Activated CD4-positive, alpha-beta T cell treated with anti-CD3 and anti-CD28 coated beads, Interleukin-2, amount 10 ng/mL, durations not matched to agents 7 days and 5 days (primary cell): ENCODE measurements around the gene ZBTB14. TPM values are rescaled to one million over a fixed set of nuclear protein-coding genes. Genes with fewer than 3 reads are reported as not detected.

ENCODE experiments used
- CTCF ChIA-PET: fragments of 350-600 bp; sonication (Branson Sonifier 250); formaldehyde crosslinking; loops from one replicate; lab custom pipeline; 2021; ENCODE audit warnings: antibody characterized with exemption; lab: Charles Lee
- POLR2A ChIA-PET: fragments of 350-600 bp; sonication (Branson Sonifier 250); formaldehyde crosslinking; loops from one replicate; lab custom pipeline; 2021; ENCODE audit warnings: antibody characterized with exemption; lab: Charles Lee
- DNase-seq: peaks from one replicate; pipeline ENCODE4 v3.0.0-alpha.2; 2020
- H3K27ac Mint-ChIP-seq: one replicate; pipeline ENCODE4 v1.8.0; 2021; ENCODE audit warnings: mild to moderate bottlenecking, moderate library complexity, mixed read lengths
- H3K27me3 Mint-ChIP-seq: one replicate; pipeline ENCODE4 v1.8.0; 2021; ENCODE audit warnings: mixed read lengths
- H3K36me3 Mint-ChIP-seq: one replicate; pipeline ENCODE4 v1.8.0; 2021; ENCODE audit warnings: low read depth, mixed read lengths
- H3K4me1 Mint-ChIP-seq: one replicate; pipeline ENCODE4 v1.8.0; 2021; ENCODE audit warnings: mixed read lengths
- H3K4me3 Mint-ChIP-seq: one replicate; pipeline ENCODE4 v1.8.0; 2021; ENCODE audit warnings: mild to moderate bottlenecking, moderate library complexity, mixed read lengths
- H3K9me3 Mint-ChIP-seq: one replicate; pipeline ENCODE4 v1.8.0; 2021; ENCODE audit warnings: mixed read lengths
- total RNA-seq, 2 experiments: library from RNA; stranded (reverse); gene quantifications; one replicate each; pipeline ENCODE4 v1.2.3, GENCODE V29; 2021

ZBTB14 gene
- 10 to 100 TPM; 26.6 to 27.4 TPM for total RNA-seq

- ChIA-PET POLR2A (interaction anchor here (0.6 to 1.8 kb wide), 4 partner anchors 58 to 442 kb away, joined by 3 to 11 read pairs (median 6); no protein-coding TSS in a partner anchor), CTCF (interaction anchor here (0.8 to 4.7 kb wide), 3 partner anchors 13 to 63 kb away, joined by 3 to 19 read pairs (median 3); no protein-coding TSS in a partner anchor)
- H3K27me3 Mint-ChIP-seq, result peaks cover 11% of the 10 kb centered on the region
- DNase-seq, result peak; percentile 63
- H3K9me3 Mint-ChIP-seq, result no peaks in the 10 kb centered on the region
- H3K36me3 Mint-ChIP-seq, result peaks cover 26% of the 10 kb centered on the region
- H3K27ac Mint-ChIP-seq, result peak within 1 kb of the TSS; percentile 99
- peak within 1 kb of the TSS; percentile 93 for H3K4me3 Mint-ChIP-seq
- peaks cover 42% of the 10 kb centered on the region for H3K4me1 Mint-ChIP-seq
These were observed at the start of gene ZBTB14 for GRCh38 chr18:5295231-5295920. Gene ZBTB14, minus strand, starts transcription at chr18:5295726. Its CDS starts 2,480 bp downstream, at chr18:5293246.

DNA sequence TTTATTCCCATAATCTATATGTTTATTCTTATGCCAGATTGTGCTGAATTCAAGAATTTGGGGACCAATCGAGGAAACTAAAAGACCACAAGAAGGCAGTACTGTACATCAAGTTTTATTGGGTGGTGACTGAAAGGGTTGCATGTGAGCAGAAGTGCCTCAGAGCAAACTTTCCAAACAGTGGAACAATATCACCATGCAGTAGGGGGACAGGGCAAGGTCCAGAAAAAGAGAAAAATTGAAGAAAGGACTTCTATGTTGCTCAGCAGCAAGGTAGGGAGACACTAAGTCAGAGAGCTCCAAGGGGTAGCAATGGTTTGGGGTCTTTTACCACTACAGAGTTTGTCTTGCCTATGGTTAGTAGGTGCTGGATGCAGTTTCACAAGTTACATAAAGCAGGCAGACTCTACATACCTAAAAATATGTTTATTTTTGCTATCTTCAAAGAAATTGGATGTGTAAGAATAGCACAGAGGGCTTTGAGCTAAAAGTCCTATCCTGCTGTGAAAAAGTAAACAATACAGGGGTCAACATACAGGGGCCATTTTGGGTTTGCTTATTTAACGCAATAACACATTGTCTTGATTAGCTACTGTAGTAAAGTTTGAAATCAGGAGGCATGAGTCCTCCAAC is 43.8 kb upstream of the ZBTB14 start:
- ChIA-PET POLR2A (no interaction called here), CTCF (no interaction called here)
- no peak overlapping the region for H3K27ac Mint-ChIP-seq
- no peak for DNase-seq
- H3K27me3 Mint-ChIP-seq, result peaks cover 2% of the 10 kb centered on the region
- no peaks in the 10 kb centered on the region for H3K4me1 Mint-ChIP-seq
- no peaks in the 10 kb centered on the region for H3K36me3 Mint-ChIP-seq
- no peak overlapping the region for H3K4me3 Mint-ChIP-seq
- no peaks in the 10 kb centered on the region for H3K9me3 Mint-ChIP-seq

DNA sequence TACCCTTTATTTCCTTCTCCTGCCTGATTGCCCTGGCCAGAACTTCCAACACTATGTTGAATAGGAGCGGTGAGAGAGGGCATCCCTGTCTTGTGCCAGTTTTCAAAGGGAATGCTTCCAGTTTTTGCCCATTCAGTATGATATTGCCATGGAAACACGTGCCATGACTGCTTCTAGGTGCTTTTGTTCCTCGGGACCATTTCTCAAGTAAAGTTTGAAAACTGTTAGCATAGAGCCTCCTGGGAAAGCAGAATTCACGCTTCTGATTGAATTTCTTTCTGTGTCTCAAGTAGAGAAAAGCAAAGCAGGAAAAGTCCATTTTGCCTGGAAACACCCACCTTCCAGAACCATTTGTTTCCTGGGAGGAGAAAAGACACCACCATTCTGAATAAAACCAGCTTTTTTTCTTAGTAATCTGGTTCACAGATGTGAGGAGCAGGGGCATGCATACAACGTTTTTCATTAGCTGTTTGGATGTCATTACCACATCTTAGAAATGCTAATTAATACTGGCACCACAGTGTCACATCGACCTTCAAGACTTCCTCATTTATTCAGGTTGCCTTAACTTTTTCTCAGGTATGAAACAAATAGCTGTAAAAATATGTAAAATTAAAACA is 39.0 kb upstream of the ZBTB14 start:
- no peaks in the 10 kb centered on the region for H3K36me3 Mint-ChIP-seq

DNA sequence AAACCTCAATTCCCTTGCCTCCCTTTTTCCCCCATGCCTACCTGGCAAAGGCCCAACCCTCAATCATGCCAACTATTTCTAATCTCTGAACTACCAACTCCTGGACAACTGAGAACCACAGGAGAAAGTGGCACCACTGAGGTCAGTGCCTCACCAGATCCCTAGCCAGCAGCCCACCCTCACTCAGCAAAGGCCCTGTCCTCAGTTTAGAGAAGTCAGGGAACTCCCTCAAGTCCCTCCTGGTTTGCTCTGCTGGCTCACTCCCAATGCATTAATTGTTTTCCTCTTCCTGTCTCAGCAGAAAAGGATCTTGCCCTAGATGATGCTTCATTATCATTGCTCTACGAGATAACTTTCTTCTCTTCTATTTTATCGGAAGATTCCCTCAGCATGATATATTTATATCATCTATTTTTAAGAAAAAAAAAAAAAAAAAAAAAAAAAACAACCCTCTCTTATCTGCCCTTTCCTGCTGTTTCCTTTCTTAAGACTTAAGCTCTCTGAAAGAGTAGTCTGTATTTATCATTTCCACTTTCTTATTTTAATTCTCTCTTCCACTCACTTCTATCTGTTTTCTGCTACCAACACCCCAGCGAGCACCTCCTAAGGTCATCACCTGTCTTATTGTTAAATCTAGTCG is 22.7 kb upstream of the ZBTB14 start:
- no peak overlapping the region for H3K27ac Mint-ChIP-seq
- DNase-seq, result no peak
- ChIA-PET POLR2A (no interaction called here), CTCF (no interaction called here)
- H3K4me1 Mint-ChIP-seq, result no peaks in the 10 kb centered on the region
- H3K27me3 Mint-ChIP-seq, result no peaks in the 10 kb centered on the region
- H3K36me3 Mint-ChIP-seq, result peaks cover 2% of the 10 kb centered on the region
- H3K9me3 Mint-ChIP-seq, result peaks cover 3% of the 10 kb centered on the region
- no peak overlapping the region for H3K4me3 Mint-ChIP-seq

More for the DNA sequence above, 39.0 kb upstream of the ZBTB14 start:
- no peak for DNase-seq
- no peaks in the 10 kb centered on the region for H3K4me1 Mint-ChIP-seq
- no peak overlapping the region for H3K27ac Mint-ChIP-seq
- ChIA-PET CTCF (no interaction called here), POLR2A (no interaction called here)
- no peak overlapping the region for H3K4me3 Mint-ChIP-seq
- no peaks in the 10 kb centered on the region for H3K27me3 Mint-ChIP-seq
- no peaks in the 10 kb centered on the region for H3K9me3 Mint-ChIP-seq

DNA sequence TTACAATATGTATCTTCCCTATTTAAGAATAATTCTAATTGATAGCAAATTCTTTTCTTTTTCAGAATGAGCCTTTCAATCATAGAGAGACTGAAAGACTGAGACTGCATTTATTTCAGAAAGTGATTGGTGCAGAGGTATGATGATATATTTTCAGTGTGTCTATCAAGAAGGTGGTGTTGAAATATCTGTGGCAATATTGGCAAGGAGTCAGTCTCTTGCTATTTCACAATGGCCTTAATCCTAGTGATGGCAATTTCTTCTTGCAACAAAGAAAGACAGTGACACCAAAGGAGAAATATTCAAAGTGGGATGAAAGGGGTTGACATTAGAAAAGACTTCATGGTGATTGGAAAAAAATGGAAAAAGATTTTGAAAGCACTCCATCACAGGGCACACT is 21.7 kb upstream of the ZBTB14 start:
- H3K9me3 Mint-ChIP-seq, result peaks cover 3% of the 10 kb centered on the region
- H3K27ac Mint-ChIP-seq, result no peak overlapping the region
- ChIA-PET CTCF (no interaction called here), POLR2A (no interaction called here)
- no peaks in the 10 kb centered on the region for H3K4me1 Mint-ChIP-seq
- DNase-seq, result no peak
- H3K27me3 Mint-ChIP-seq, result no peaks in the 10 kb centered on the region
- peaks cover 2% of the 10 kb centered on the region for H3K36me3 Mint-ChIP-seq
- no peak overlapping the region for H3K4me3 Mint-ChIP-seq

DNA sequence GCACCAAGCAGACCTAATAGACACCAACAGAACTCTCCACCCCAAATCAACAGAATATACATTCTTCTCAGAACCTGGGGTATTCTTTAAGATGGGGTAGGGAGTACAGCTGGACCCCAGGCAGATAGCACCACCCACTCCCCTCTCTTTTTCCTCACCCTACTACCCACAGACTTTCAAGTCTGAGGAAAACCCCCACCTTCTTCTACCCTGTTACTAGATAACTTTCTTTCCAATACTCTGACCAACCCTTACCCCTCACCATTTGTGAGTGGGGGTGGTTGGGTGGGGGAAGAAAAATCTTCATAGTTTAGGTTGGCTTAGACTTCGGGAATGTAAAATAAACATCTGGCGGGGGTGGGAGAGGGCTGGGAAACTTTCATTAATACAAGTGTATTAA is 20.3 kb upstream of the ZBTB14 start:
- Mint-ChIP-seq H3K9me3 (no peaks in the 10 kb centered on the region), H3K4me1 (peaks cover 9% of the 10 kb centered on the region), H3K27me3 (no peaks in the 10 kb centered on the region), H3K4me3 (no peak overlapping the region), H3K27ac (no peak overlapping the region), H3K36me3 (peaks cover 3% of the 10 kb centered on the region)
- ChIA-PET POLR2A (no interaction called here), CTCF (no interaction called here)
- no peak for DNase-seq

DNA sequence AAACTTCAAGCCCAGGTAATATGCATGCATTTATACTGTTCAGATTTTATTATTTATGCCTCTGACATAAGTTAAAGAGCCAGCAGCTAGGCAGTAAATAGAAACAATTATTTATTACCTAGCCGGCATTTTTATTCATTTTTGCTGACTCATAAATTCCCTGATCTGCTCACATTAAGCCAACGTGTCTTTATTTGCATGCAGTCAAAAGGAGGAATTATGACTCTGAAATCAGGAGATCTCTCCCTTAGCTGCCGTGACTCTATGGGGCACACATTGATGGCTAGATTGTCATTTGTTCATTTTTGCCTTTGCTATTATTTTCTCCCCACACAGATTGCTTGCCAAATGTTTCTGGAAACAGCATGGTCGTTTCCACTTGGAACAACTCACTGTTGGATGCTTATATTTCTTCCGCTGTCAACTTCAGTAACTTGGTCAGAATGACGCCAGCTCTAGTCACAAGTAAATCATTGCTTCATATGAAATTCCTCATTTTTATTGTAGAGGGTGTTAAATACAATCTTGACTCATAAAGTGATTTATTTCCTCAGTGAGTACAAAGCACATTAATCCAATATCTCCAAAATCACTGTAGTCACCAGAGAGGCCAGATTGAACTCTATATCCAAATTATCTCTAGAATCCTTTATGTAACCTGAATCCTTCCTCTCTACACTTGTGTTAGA is 15.9 kb upstream of the ZBTB14 start:
- DNase-seq, result no peak
- ChIA-PET POLR2A (no interaction called here), CTCF (no interaction called here)
- peaks cover 2% of the 10 kb centered on the region for H3K36me3 Mint-ChIP-seq
- H3K4me1 Mint-ChIP-seq, result peaks cover 30% of the 10 kb centered on the region
- H3K27ac Mint-ChIP-seq, result no peak overlapping the region
- no peaks in the 10 kb centered on the region for H3K27me3 Mint-ChIP-seq
- H3K4me3 Mint-ChIP-seq, result no peak overlapping the region
- no peaks in the 10 kb centered on the region for H3K9me3 Mint-ChIP-seq

- H3K4me1 Mint-ChIP-seq, result peaks cover 30% of the 10 kb centered on the region
- H3K36me3 Mint-ChIP-seq, result peaks cover 2% of the 10 kb centered on the region
- no peaks in the 10 kb centered on the region for H3K27me3 Mint-ChIP-seq
- POLR2A ChIA-PET, result no interaction called here
- H3K27ac Mint-ChIP-seq, result peak overlapping the region; percentile 83
- peak; percentile 55 for DNase-seq
- H3K9me3 Mint-ChIP-seq, result no peaks in the 10 kb centered on the region
- H3K4me3 Mint-ChIP-seq, result peak overlapping the region; percentile 66
- CTCF ChIA-PET, result no interaction called here
These were observed 14.5 kb upstream of the ZBTB14 start for GRCh38 chr18:5309888-5310470.

GRCh38 chr18:5305835-5306234 is 10.3 kb upstream of the ZBTB14 start:
- no peaks in the 10 kb centered on the region for H3K9me3 Mint-ChIP-seq
- no peak overlapping the region for H3K4me3 Mint-ChIP-seq
- H3K27me3 Mint-ChIP-seq, result peaks cover 19% of the 10 kb centered on the region
- ChIA-PET CTCF (no interaction called here), POLR2A (no interaction called here)
- no peak overlapping the region for H3K27ac Mint-ChIP-seq
- H3K4me1 Mint-ChIP-seq, result peaks cover 21% of the 10 kb centered on the region
- DNase-seq, result no peak
- no peaks in the 10 kb centered on the region for H3K36me3 Mint-ChIP-seq

GRCh38 chr18:5304232-5304631 is 8.7 kb upstream of the ZBTB14 start:
- H3K4me3 Mint-ChIP-seq, result no peak overlapping the region
- CTCF ChIA-PET, result no interaction called here
- H3K4me1 Mint-ChIP-seq, result peaks cover 5% of the 10 kb centered on the region
- no peaks in the 10 kb centered on the region for H3K36me3 Mint-ChIP-seq
- POLR2A ChIA-PET, result interaction anchor here (0.7 kb wide), 1 partner anchor 198 kb away, joined by 7 read pairs; no protein-coding TSS in a partner anchor
- H3K27ac Mint-ChIP-seq, result no peak overlapping the region
- peaks cover 30% of the 10 kb centered on the region for H3K27me3 Mint-ChIP-seq
- DNase-seq, result no peak
- H3K9me3 Mint-ChIP-seq, result no peaks in the 10 kb centered on the region

- Mint-ChIP-seq H3K9me3 (no peaks in the 10 kb centered on the region), H3K4me3 (no peak overlapping the region), H3K4me1 (peaks cover 1% of the 10 kb centered on the region), H3K36me3 (no peaks in the 10 kb centered on the region), H3K27me3 (peaks cover 34% of the 10 kb centered on the region), H3K27ac (no peak overlapping the region)
- no peak for DNase-seq
- CTCF ChIA-PET, result no interaction called here
- POLR2A ChIA-PET, result no interaction called here
These were observed 8.1 kb upstream of the ZBTB14 start for GRCh38 chr18:5303636-5304035.

- no peaks in the 10 kb centered on the region for H3K36me3 Mint-ChIP-seq
- H3K9me3 Mint-ChIP-seq, result no peaks in the 10 kb centered on the region
- POLR2A ChIA-PET, result no interaction called here
- H3K27me3 Mint-ChIP-seq, result peaks cover 34% of the 10 kb centered on the region
- DNase-seq, result no peak
- H3K27ac Mint-ChIP-seq, result no peak overlapping the region
- CTCF ChIA-PET, result interaction anchor here (1.3 kb wide), 1 partner anchor 65 kb away, joined by 4 read pairs; no protein-coding TSS in a partner anchor
- peaks cover 5% of the 10 kb centered on the region for H3K4me1 Mint-ChIP-seq
- no peak overlapping the region for H3K4me3 Mint-ChIP-seq
These were observed 7.1 kb upstream of the ZBTB14 start for GRCh38 chr18:5302606-5303005.
